Neural progenitor cell (in vitro differentiated cells): ENCODE data around the gene PARD3B.

ENCODE experiments used
- EZH2phosphoT487 ChIP-seq: fragments of 200-600 bp; sonication (generic); IDR thresholded peaks from 2 replicates; pipeline ENCODE4 v1.6.1; 2017; ENCODE audit warnings: antibody characterized with exemption
- TF ChIP-seq, protein P1 (sequence below): fragments of 200-600 bp; sonication (generic); IDR thresholded peaks from 2 replicates; pipeline ENCODE4 v1.5.1; 2017; ENCODE audit warnings: antibody characterized with exemption, mild to moderate bottlenecking

DNA sequence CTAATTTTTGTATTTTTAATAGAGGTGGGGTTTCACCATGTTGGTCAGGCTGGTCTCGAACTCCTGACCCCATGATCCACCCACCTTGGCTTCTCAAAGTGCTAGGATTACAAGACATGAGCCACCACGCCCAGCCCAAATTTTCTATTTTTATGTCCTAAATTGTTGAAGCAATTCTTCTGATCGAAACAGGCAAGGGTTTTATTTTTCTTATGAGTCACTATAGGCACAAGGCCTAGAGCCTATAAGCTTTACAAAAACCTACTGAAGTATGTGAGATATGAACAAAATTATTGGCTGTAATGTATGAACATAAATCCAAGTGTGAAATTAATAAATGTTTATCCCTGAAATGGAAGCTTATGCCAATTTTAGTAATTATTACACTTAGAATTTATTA is 672.8 kb downstream of the PARD3B start:
- TF ChIP-seq, protein P1, sequence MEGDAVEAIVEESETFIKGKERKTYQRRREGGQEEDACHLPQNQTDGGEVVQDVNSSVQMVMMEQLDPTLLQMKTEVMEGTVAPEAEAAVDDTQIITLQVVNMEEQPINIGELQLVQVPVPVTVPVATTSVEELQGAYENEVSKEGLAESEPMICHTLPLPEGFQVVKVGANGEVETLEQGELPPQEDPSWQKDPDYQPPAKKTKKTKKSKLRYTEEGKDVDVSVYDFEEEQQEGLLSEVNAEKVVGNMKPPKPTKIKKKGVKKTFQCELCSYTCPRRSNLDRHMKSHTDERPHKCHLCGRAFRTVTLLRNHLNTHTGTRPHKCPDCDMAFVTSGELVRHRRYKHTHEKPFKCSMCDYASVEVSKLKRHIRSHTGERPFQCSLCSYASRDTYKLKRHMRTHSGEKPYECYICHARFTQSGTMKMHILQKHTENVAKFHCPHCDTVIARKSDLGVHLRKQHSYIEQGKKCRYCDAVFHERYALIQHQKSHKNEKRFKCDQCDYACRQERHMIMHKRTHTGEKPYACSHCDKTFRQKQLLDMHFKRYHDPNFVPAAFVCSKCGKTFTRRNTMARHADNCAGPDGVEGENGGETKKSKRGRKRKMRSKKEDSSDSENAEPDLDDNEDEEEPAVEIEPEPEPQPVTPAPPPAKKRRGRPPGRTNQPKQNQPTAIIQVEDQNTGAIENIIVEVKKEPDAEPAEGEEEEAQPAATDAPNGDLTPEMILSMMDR, result no peak
- no peak for TF ChIP-seq EZH2phosphoT487
